Right forelimb (tissue), 1 donor: ENCODE measurements around the gene FAM20C.
"Not testable (repeated sequence)": the region's sequence is repeated elsewhere in the genome, so short reads cannot be mapped to it uniquely, and the experiment has no call there.

Source experiments
- DNase-seq: peaks from one replicate; pipeline ENCODE4 v3.0.0-alpha.2; 2018

FAM20C gene

GRCh38 chr7:193481-194251, 1.3 kb downstream of the FAM20C start:
- DNase-seq: no peak

GRCh38 chr7:194252-195009, 2.1 kb downstream of the FAM20C start:
- no peak for DNase-seq

GRCh38 chr7:195010-195829, 2.8 kb downstream of the FAM20C start:
- DNase-seq: no peak

- no peak for DNase-seq
Observed at GRCh38 chr7:195830-196128, 3.4 kb downstream of the FAM20C start.

- DNase-seq: no peak
Observed at GRCh38 chr7:196283-196682, 3.9 kb downstream of the FAM20C start.

- DNase-seq: no peak
Observed at GRCh38 chr7:196778-197321, 4.5 kb downstream of the FAM20C start.

- no peak for DNase-seq
Observed at GRCh38 chr7:197413-198335, 5.3 kb downstream of the FAM20C start.

GRCh38 chr7:199483-200249, 7.3 kb downstream of the FAM20C start:
- no peak for DNase-seq

GRCh38 chr7:200290-200689, 7.9 kb downstream of the FAM20C start:
- no peak for DNase-seq

- DNase-seq: no peak
Observed at GRCh38 chr7:200704-201103, 8.3 kb downstream of the FAM20C start.

GRCh38 chr7:204326-204725, 12.0 kb downstream of the FAM20C start:
- DNase-seq: no peak

GRCh38 chr7:205115-206010, 13.0 kb downstream of the FAM20C start:
- no peak for DNase-seq

GRCh38 chr7:206351-206750, 14.0 kb downstream of the FAM20C start:
- DNase-seq: not testable (repeated sequence)

GRCh38 chr7:207418-208129, 15.2 kb downstream of the FAM20C start:
- DNase-seq: no peak

- no peak for DNase-seq
Observed at GRCh38 chr7:208130-208673, 15.8 kb downstream of the FAM20C start.

GRCh38 chr7:208816-209215, 16.4 kb downstream of the FAM20C start:
- DNase-seq: no peak

- DNase-seq: no peak
Observed at GRCh38 chr7:209416-209815, 17.0 kb downstream of the FAM20C start.

- DNase-seq: no peak
Observed at GRCh38 chr7:209906-210305, 17.5 kb downstream of the FAM20C start.

- DNase-seq: no peak
Observed at GRCh38 chr7:210401-210925, 18.1 kb downstream of the FAM20C start.
